HepG2 (cell line): ENCODE results near the gene VARS1. TPM values are rescaled to one million over a fixed set of nuclear protein-coding genes. Genes with fewer than 3 reads are reported as not detected.

Source experiments
- CAMTA2 ChIP-seq: sonication (generic); formaldehyde crosslinking; IDR thresholded peaks from 2 replicates; pipeline ENCODE4 v1.4.0; 2020; ENCODE audit warnings: mild to moderate bottlenecking, missing genetic modification reagents, borderline replicate concordance
- DBP ChIP-seq: sonication (generic); formaldehyde crosslinking; IDR thresholded peaks from 2 replicates; pipeline ENCODE4 v1.4.0; 2020; ENCODE audit warnings: missing genetic modification reagents; ENCODE audit errors: not compliant biosample characterization
- KDM1A ChIP-seq: IDR thresholded peaks from 2 replicates; pipeline ENCODE4 v1.6.1; 2016; ENCODE audit warnings: missing compliant biosample characterization
- LCORL ChIP-seq, 2 experiments: fragments of 450-650 bp in 1 of 2; sonication (generic) in 1 of 2; formaldehyde crosslinking in 1 of 2; IDR thresholded peaks; 2 replicates each; pipeline versions ENCODE4 v1.5.0 to v1.6.1; 2017 to 2020; ENCODE audit warnings: antibody characterized with exemption in 1 of 2, missing genetic modification reagents in 1 of 2
- MAFF ChIP-seq: IDR thresholded peaks from 2 replicates; pipeline ENCODE4 v1.6.1; 2011; ENCODE audit warnings: low read depth, low read length, improper control_type of control experiment
- MEIS2 ChIP-seq: sonication (generic); formaldehyde crosslinking; IDR thresholded peaks from 2 replicates; pipeline ENCODE4 v1.9.0; 2021; ENCODE audit warnings: mild to moderate bottlenecking, missing genetic modification reagents
- MXD3 ChIP-seq: IDR thresholded peaks from 2 replicates; pipeline ENCODE4 v1.6.1; 2016; ENCODE audit warnings: mild to moderate bottlenecking, missing biosample characterization, missing genetic modification reagents
- MYC ChIP-seq: sonication (generic); formaldehyde crosslinking; IDR thresholded peaks from 2 replicates; pipeline ENCODE4 v1.9.0; 2021; ENCODE audit warnings: missing genetic modification reagents, borderline replicate concordance
- NCOA1 ChIP-seq: sonication (generic); formaldehyde crosslinking; IDR thresholded peaks from 2 replicates; pipeline ENCODE4 v1.9.0; 2021; ENCODE audit warnings: missing genetic modification reagents
- NCOA2 ChIP-seq: sonication (generic); formaldehyde crosslinking; IDR thresholded peaks from 2 replicates; pipeline ENCODE4 v1.8.0; 2022; ENCODE audit warnings: inconsistent platforms
- NR2F6 ChIP-seq, 2 experiments: IDR thresholded peaks; 2 replicates each; pipeline ENCODE4 v1.6.1; 2016; ENCODE audit warnings: antibody characterized with exemption in 1 of 2, mild to moderate bottlenecking in 1 of 2
- SAFB2 ChIP-seq: sonication (generic); formaldehyde crosslinking; IDR thresholded peaks from 2 replicates; pipeline ENCODE4 v1.5.1; 2020; ENCODE audit warnings: missing genetic modification reagents, low read depth, mild to moderate bottlenecking, borderline replicate concordance
- SYNCRIP ChIP-seq: fragments of 200-400 bp; formaldehyde crosslinking; IDR thresholded peaks from 2 replicates; pipeline ENCODE4 v1.6.1; 2018; ENCODE audit warnings: mild to moderate bottlenecking, low read depth, low read length; ENCODE audit not compliant: insufficient read depth
- TBX2 ChIP-seq: sonication (generic); formaldehyde crosslinking; IDR thresholded peaks from 2 replicates; pipeline ENCODE4 v1.5.0; 2020; ENCODE audit warnings: missing genetic modification reagents, mild to moderate bottlenecking, borderline replicate concordance
- THRA ChIP-seq: sonication (generic); formaldehyde crosslinking; IDR thresholded peaks from 2 replicates; pipeline ENCODE4 v1.4.0; 2020; ENCODE audit warnings: missing genetic modification reagents, borderline replicate concordance
- ZC3H13 ChIP-seq: sonication (generic); formaldehyde crosslinking; IDR thresholded peaks from 2 replicates; pipeline ENCODE4 v1.8.1; 2023; ENCODE audit warnings: mild to moderate bottlenecking, missing genetic modification reagents, moderate library complexity
- ZEB1 ChIP-seq: IDR thresholded peaks from 2 replicates; pipeline ENCODE4 v1.6.1; 2012; ENCODE audit warnings: mild to moderate bottlenecking, low read depth, inconsistent platforms; ENCODE audit not compliant: insufficient replicate concordance
- ZNF12 ChIP-seq: sonication (generic); formaldehyde crosslinking; IDR thresholded peaks from 2 replicates; pipeline ENCODE4 v1.5.0; 2020; ENCODE audit warnings: missing genetic modification reagents
- ZNF180 ChIP-seq: sonication (generic); formaldehyde crosslinking; IDR thresholded peaks from 2 replicates; pipeline ENCODE4 v1.4.0; 2020; ENCODE audit warnings: low read depth, missing genetic modification reagents, borderline replicate concordance
- ZNF230 ChIP-seq: sonication (generic); formaldehyde crosslinking; IDR thresholded peaks from 2 replicates; pipeline ENCODE4 v1.4.0; 2020; ENCODE audit warnings: mild to moderate bottlenecking, missing genetic modification reagents
- ZNF451 ChIP-seq: sonication (generic); formaldehyde crosslinking; IDR thresholded peaks from 2 replicates; pipeline ENCODE4 v1.5.0; 2020; ENCODE audit warnings: mild to moderate bottlenecking, missing genetic modification reagents
- ZNF547 ChIP-seq: sonication (generic); formaldehyde crosslinking; IDR thresholded peaks from 2 replicates; pipeline ENCODE4 v1.5.1; 2020; ENCODE audit warnings: mild to moderate bottlenecking, missing genetic modification reagents
- ZNF737 ChIP-seq: sonication (generic); formaldehyde crosslinking; IDR thresholded peaks from 2 replicates; pipeline ENCODE4 v1.5.0; 2020; ENCODE audit warnings: missing genetic modification reagents, mild to moderate bottlenecking, borderline replicate concordance
- ZSCAN22 ChIP-seq: sonication (generic); formaldehyde crosslinking; IDR thresholded peaks from 2 replicates; pipeline ENCODE4 v1.4.0; 2020; ENCODE audit warnings: mild to moderate bottlenecking, missing genetic modification reagents
- ZSCAN30 ChIP-seq: sonication (generic); formaldehyde crosslinking; IDR thresholded peaks from 2 replicates; pipeline ENCODE4 v1.5.0; 2020; ENCODE audit warnings: mild to moderate bottlenecking, missing genetic modification reagents
- ZUFSP ChIP-seq: sonication (generic); formaldehyde crosslinking; IDR thresholded peaks from 2 replicates; pipeline ENCODE4 v1.9.0; 2021; ENCODE audit warnings: missing genetic modification reagents, mild to moderate bottlenecking, borderline replicate concordance
- polyA plus RNA-seq, 8 experiments: library from polyadenylated mRNA; depleted of rRNA in 3 of 8; stranded (reverse) in 7 of 8; unstranded in 1 of 8; fragments of >200 nt; fragmentation: Illumina TruSeq in 4 of 8; extraction: Trizol in 4 of 8; gene quantifications; 2 replicates each; pipeline versions ENCODE4 v1.2.1 to v1.2.3, GENCODE V29; 2011 to 2016; ENCODE audit warnings: low read depth in 4 of 8, missing spikeins in 1 of 8, mixed read lengths in 1 of 8; ENCODE audit not compliant: insufficient read depth in 1 of 8
- total RNA-seq, 5 experiments: library from RNA; depleted of rRNA; stranded (reverse); fragments of >200 nt; fragmentation: Illumina TruSeq; extraction: Trizol; gene quantifications; 2 replicates each; pipeline ENCODE4 v1.2.3, GENCODE V29; 2016; ENCODE audit warnings: low read depth in 1 of 5

Gene VARS1
- total and polyA plus RNA-seq, 2 of the 13 experiments (the other 11 are each of a cell fraction or from before 2014, with no cell fraction given), result 14.7 to 56.1 TPM

- peak; percentile 86; the same call in 1 of the 2 replicates for TF ChIP-seq TBX2 (CRISPR knock-in tag)
- TF ChIP-seq ZNF547 (CRISPR knock-in tag), result peak; percentile 94
- TF ChIP-seq ZNF12, result 0 out of 2 replicates have a peak, but pooled peaks have one; percentile 51
- 0 out of 2 replicates have a peak, but pooled peaks have one; percentile 21 for TF ChIP-seq NR2F6 (IDR thresholded peaks at IDR 0.05)
- peak; percentile 73 for TF ChIP-seq NR2F6 (CRISPR knock-in tag; IDR thresholded peaks at IDR 0.05)
- peak; percentile 60; the same call in 1 of the 2 replicates for TF ChIP-seq NCOA2
- no peak for TF ChIP-seq ZUFSP (CRISPR knock-in tag)
- peak; percentile 74 for TF ChIP-seq ZEB1
- peak; percentile 79; the same call in 1 of the 2 replicates for TF ChIP-seq ZSCAN22 (CRISPR knock-in tag)
- no peak for TF ChIP-seq CAMTA2
- peak; percentile 97 for TF ChIP-seq MXD3
- peak; percentile 74; the same call in 1 of the 2 replicates for TF ChIP-seq SAFB2 (CRISPR knock-in tag)
- no peak for TF ChIP-seq NCOA1 (CRISPR knock-in tag)
- TF ChIP-seq DBP (CRISPR knock-in tag), result peak; percentile 91
- TF ChIP-seq ZC3H13 (CRISPR knock-in tag), result peak; percentile 93
- TF ChIP-seq KDM1A (CRISPR knock-in tag), result no peak
- TF ChIP-seq THRA (CRISPR knock-in tag), result peak; percentile 71; the same call in 1 of the 2 replicates
- TF ChIP-seq MAFF, result no peak
- no peak for TF ChIP-seq ZNF737 (CRISPR knock-in tag)
- peak; percentile 93 for TF ChIP-seq ZNF230 (CRISPR knock-in tag)
- TF ChIP-seq ZSCAN30 (CRISPR knock-in tag), result peak; percentile 19; the same call in 1 of the 2 replicates
- peak; percentile 96 for TF ChIP-seq MYC (CRISPR knock-in tag)
- TF ChIP-seq MEIS2 (CRISPR knock-in tag), result peak; percentile 63
- no peak for TF ChIP-seq LCORL (IDR thresholded peaks at IDR 0.05)
- TF ChIP-seq LCORL (CRISPR knock-in tag; IDR thresholded peaks at IDR 0.05), result peak; percentile 63
- TF ChIP-seq ZNF451 (CRISPR knock-in tag), result peak; percentile 84; the same call in 1 of the 2 replicates
- no peak for TF ChIP-seq ZNF180
- no peak for TF ChIP-seq SYNCRIP
Measured at GRCh38 chr6:31806470-31807272, 11.1 kb upstream of the VARS1 start, which contains the start of gene LSM2 (continued).
